Suprapubic skin (tissue), 4 donors: Measurements from ENCODE around the gene SEMA5B.

Experiments
- CTCF ChIP-seq, 2 donors: fragments of 200-600 bp in 1 of 2; fragments of 450-650 bp in 1 of 2; sonication (generic) in 1 of 2; IDR thresholded peaks; one replicate each; pipeline ENCODE4 v1.5.1; 2016 to 2019; ENCODE audit warnings: antibody characterized with exemption in 2 of 2, mild to moderate bottlenecking in 1 of 2, moderate library complexity in 1 of 2
- POLR2A ChIP-seq, 2 donors: fragments of 450-650 bp; IDR thresholded peaks; one replicate each; pipeline ENCODE4 v1.6.1; 2017; ENCODE audit warnings: antibody characterized with exemption in 2 of 2, mild to moderate bottlenecking in 2 of 2, moderate library complexity in 2 of 2
- POLR2AphosphoS5 ChIP-seq, 3 donors: sonication (generic); formaldehyde crosslinking; IDR thresholded peaks; one replicate each; pipeline ENCODE4 v1.6.1; 2017; ENCODE audit warnings: antibody characterized with exemption in 3 of 3

GRCh38 chr3:122982216-122983185 is 45.1 kb downstream of the SEMA5B start:
- TF ChIP-seq POLR2AphosphoS5 (IDR thresholded peaks at IDR 0.05) = no peak
- no peak for TF ChIP-seq CTCF (IDR thresholded peaks at IDR 0.05)
- no peak for TF ChIP-seq POLR2A (IDR thresholded peaks at IDR 0.05)
